SK-N-SH (cell line): ENCODE measurements around the gene KIR2DL3.

Experiments used
- CTCF ChIP-seq: fragments of 200-600 bp; sonication (generic); IDR thresholded peaks from 2 replicates; pipeline ENCODE4 v1.6.1; 2017; ENCODE audit warnings: antibody characterized with exemption, mild to moderate bottlenecking, moderate library complexity
- GATA2 ChIP-seq: sonication (generic); formaldehyde crosslinking; IDR thresholded peaks from 2 replicates; pipeline ENCODE4 v1.5.0; 2020; ENCODE audit warnings: mild to moderate bottlenecking, missing genetic modification reagents
- MXI1 ChIP-seq: IDR thresholded peaks from 2 replicates; pipeline ENCODE4 v1.6.1; 2012; ENCODE audit warnings: mild to moderate bottlenecking, low read depth, low read length, improper control_type of control experiment

- no peak for TF ChIP-seq GATA2 (CRISPR knock-in tag)
- TF ChIP-seq CTCF, result no peak
- no peak for TF ChIP-seq MXI1
Observed at GRCh38 chr19:54731191-54731590, 7.1 kb upstream of the KIR2DL3 start.
